HL-60 (cell line): ENCODE measurements around the gene CHIT1.

Experiments
- DNase-seq, 2 experiments: peaks; one replicate each; pipeline ENCODE4 v3.0.0-alpha.2; 2010 to 2020; ENCODE audit warnings: low read depth in 1 of 2, low spot score in 1 of 2
- H3K27ac ChIP-seq: fragments of 250-450 bp; sonication (Bioruptor Pico); replicated peaks from 2 replicates; pipeline ENCODE4 v1.5.1; 2020; ENCODE audit warnings: mild to moderate bottlenecking, moderate library complexity
- H3K27me3 ChIP-seq: fragments of 250-450 bp; sonication (Bioruptor Pico); 2 replicates; pipeline ENCODE4 v1.5.1; 2021; ENCODE audit warnings: mild to moderate bottlenecking, moderate library complexity; ENCODE audit not compliant: insufficient read depth, poor library complexity, severe bottlenecking
- H3K4me3 ChIP-seq: replicated peaks from 2 replicates; pipeline ENCODE4 v1.5.1; 2011; ENCODE audit warnings: mild to moderate bottlenecking, control low read depth, low read length; ENCODE audit not compliant: insufficient read depth
- POLR2AphosphoS5 ChIP-seq: IDR thresholded peaks from 2 replicates; pipeline ENCODE4 v1.6.1; 2012; ENCODE audit warnings: low read depth
- REST ChIP-seq: IDR thresholded peaks from 2 replicates; pipeline ENCODE4 v1.6.1; 2012; ENCODE audit warnings: low read depth; ENCODE audit not compliant: insufficient replicate concordance
- SPI1 ChIP-seq: IDR thresholded peaks from 2 replicates; pipeline ENCODE4 v1.6.1; 2012; ENCODE audit warnings: low read depth, mild to moderate bottlenecking, borderline replicate concordance
- TF ChIP-seq, protein P1 (sequence below): IDR thresholded peaks from one replicate; pipeline ENCODE4 v1.5.1; 2011; ENCODE audit warnings: low read length, control low read depth, inconsistent platforms; ENCODE audit not compliant: insufficient read depth

CHIT1 gene

GRCh38 chr1:203217139-203217655, 12.3 kb downstream of the CHIT1 start:
- H3K27ac ChIP-seq, result peak overlapping the region; percentile 12; the same call in 1 of the 2 replicates
- no peaks in the 10 kb centered on the region for H3K27me3 ChIP-seq
- DNase-seq, result peak in 1 of 2 experiments; percentile 59
- TF ChIP-seq, protein P1, sequence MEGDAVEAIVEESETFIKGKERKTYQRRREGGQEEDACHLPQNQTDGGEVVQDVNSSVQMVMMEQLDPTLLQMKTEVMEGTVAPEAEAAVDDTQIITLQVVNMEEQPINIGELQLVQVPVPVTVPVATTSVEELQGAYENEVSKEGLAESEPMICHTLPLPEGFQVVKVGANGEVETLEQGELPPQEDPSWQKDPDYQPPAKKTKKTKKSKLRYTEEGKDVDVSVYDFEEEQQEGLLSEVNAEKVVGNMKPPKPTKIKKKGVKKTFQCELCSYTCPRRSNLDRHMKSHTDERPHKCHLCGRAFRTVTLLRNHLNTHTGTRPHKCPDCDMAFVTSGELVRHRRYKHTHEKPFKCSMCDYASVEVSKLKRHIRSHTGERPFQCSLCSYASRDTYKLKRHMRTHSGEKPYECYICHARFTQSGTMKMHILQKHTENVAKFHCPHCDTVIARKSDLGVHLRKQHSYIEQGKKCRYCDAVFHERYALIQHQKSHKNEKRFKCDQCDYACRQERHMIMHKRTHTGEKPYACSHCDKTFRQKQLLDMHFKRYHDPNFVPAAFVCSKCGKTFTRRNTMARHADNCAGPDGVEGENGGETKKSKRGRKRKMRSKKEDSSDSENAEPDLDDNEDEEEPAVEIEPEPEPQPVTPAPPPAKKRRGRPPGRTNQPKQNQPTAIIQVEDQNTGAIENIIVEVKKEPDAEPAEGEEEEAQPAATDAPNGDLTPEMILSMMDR, result peak; percentile 6
- TF ChIP-seq REST, result no peak
- H3K4me3 ChIP-seq, result no peak overlapping the region

DNA sequence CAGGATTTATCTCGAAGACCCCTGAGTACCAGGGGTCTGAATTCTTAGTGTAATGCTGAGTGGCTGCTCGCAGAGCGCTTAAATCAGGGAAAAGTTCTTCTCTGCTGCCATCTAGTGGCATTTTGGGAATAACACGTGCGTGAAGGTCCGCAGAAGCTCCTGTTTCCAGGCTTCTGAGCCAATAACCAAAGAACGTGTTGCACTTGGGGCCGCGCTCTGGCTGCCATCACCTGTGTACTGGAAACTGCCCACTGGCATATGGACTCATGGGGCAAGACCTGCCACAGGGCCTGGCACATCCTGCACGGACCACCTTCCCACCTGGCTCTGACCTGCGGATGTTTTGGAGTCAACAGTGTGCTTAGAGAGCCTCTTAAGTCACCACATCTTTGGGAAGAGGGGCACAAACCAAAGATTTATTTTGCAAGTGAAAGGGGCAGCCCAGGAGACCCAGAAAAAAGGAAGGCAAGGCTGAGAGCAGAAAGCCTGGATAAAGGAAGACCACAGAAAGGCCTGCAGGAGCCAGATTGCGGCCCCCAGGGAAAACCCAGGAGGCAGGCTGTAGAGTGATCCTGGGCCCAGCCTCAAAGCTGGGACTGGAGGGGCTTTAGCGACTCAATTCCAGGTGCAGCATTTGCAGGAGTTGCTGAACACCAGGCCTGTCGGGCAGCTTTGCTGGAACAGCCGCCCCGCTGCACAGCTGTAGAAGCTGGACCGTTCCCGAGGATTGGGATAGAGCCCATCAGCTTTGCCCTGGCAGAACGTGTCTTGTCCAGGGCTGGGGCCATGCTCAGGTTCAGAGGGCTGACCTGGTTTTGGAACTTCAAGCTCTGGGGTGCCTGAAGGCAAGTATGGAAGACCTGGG, 13.0 kb downstream of the CHIT1 start:
- H3K27me3 ChIP-seq, result no peaks in the 10 kb centered on the region
- DNase-seq, result peak; percentile 47 to 72
- TF ChIP-seq REST, result no peak
- TF ChIP-seq, protein P1, result peak; percentile 67
- no peak overlapping the region; the same call in 1 of the 2 replicates for H3K27ac ChIP-seq
- no peak overlapping the region for H3K4me3 ChIP-seq

DNA sequence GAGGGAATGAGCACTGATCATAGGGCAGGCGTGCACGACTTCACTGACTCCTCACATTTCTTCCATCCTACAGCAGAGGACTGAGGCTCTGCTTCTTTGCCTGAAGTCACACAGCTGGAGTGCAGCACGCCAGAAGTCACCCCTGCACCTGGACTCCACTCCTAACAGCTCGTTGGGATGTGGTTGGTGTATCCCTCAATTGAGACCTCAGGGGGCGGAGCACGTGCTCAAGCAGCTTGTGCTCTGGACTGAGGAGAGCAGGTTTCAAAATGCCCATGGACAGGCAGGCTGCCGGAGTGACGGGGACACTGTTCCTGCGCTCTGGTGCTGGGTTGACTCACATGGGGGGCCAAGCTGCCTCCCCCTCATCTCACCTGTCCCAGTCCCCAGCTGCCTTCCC, 13.9 kb downstream of the CHIT1 start:
- TF ChIP-seq SPI1, result no peak
- H3K27ac ChIP-seq, result no peak overlapping the region
- peak; percentile 34 to 49 for DNase-seq
- no peaks in the 10 kb centered on the region for H3K27me3 ChIP-seq
- H3K4me3 ChIP-seq, result no peak overlapping the region

DNA sequence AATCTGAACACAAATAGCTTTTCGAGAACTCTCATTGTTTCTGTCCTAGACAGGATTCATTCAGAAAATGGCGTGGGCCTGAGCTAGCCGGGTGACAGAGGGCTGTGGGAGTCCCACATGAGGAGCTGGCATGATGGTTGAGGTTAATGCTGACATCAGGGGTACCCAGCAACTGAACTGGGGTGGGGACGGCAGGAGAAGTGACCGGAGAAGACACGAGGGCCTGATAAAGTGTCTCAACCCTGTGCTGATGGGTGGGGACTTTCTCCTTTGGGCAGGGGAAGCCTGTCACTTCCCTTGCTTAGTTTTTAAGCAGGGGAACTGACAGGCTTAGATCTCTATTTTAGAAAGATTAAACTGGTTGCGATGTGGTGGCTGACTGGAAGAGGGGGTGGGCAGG, 14.6 kb downstream of the CHIT1 start:
- DNase-seq, result peak in 1 of 2 experiments; percentile 18
- no peak overlapping the region for H3K27ac ChIP-seq
- H3K27me3 ChIP-seq, result no peaks in the 10 kb centered on the region
- H3K4me3 ChIP-seq, result no peak overlapping the region
- TF ChIP-seq SPI1 (peak; percentile 35; the same call in 1 of the 2 replicates), POLR2AphosphoS5 (no peak)

GRCh38 chr1:203213126-203213525, 16.3 kb downstream of the CHIT1 start:
- H3K4me3 ChIP-seq, result no peak overlapping the region
- no peak overlapping the region for H3K27ac ChIP-seq
- TF ChIP-seq REST, result no peak
- TF ChIP-seq, protein P1, result no peak
- DNase-seq, result no peak
- no peaks in the 10 kb centered on the region for H3K27me3 ChIP-seq
